ENCODE results near the gene ATP6V1C2. TPM values are rescaled to one million over a fixed set of nuclear protein-coding genes. Genes with fewer than 3 reads are reported as not detected.
A peak's percentile ranks its signal among the peaks of the same experiment; 100 is the strongest.

The ATP6V1C2 gene
- total and polyA plus RNA-seq, 2 experiments from 2014 or later = 0.14 to 2.1 TPM

DNA sequence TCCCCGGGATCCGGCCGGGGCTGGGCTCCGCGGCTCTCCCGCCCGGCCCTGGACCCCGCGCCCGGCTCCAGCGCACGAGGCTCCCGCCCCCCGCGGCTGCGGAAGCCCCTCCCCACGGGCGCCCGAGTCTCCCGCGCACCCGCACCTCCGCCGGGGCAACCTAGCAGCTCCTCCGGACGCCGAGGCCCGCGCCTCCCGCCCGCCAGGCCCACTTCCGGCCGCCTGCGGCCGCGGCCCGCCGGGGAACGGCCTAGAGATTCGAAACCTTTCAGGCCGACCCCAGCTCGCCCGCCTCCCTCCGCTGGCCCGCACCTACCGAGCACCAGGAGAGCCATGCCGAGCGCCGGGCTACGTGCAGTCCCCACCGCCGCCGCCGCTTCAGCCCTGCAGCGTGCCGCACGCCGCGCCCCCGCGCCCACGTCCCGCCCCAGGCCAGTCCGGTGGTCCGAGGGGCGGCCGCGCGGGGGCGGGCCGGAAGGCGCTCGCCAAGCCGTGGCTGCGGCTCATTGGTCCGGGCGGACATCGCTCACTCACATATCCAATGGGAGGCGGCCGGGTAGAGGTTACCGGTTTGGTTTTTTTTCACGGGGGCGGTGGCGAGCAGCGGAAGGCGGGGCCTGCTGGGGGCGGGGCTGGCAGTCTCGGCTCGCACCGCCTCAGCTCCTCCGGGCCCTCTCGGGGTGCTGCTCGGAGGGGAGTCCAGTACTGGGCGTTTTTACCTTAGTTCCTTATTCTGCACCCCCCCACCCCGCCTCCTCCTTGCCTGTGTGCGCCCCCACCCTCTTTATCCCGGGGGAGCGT, 91.1 kb downstream of the ATP6V1C2 start, which contains the start of gene PDIA6:
TSS of gene PDIA6 (minus strand) at position 424 of the 801 bp plus-strand sequence. CDS start at position 335, 89 bp downstream.
- H3F3A ChIP-seq (replicated peaks; ENCODE audit: low read depth) = peaks cover 10% of the 10 kb centered on the region; the same call in 1 of the 2 replicates
- Mint-ChIP-seq H3K4me1 (peaks cover 33% of the 10 kb centered on the region), H3K27me3 (ENCODE audit: insufficient read depth, low read depth, poor library complexity) (peaks cover 13% of the 10 kb centered on the region), H3K9me3 (no peaks in the 10 kb centered on the region), H3K4me3 (peak within 1 kb of the TSS; percentile 95), H3K27ac (peak within 1 kb of the TSS; percentile 96), H3K36me3 (ENCODE audit: low read depth) (peaks cover 11% of the 10 kb centered on the region)
- no peaks in the 10 kb centered on the region for H3K9me2 ChIP-seq (ENCODE audit: insufficient read depth)
- peak within 1 kb of the TSS; percentile 81; the same call in 1 of the 2 replicates for H3K27ac ChIP-seq (ENCODE audit: low read depth)
- no peaks in the 10 kb centered on the region for H3K27me3 ChIP-seq (ENCODE audit: insufficient read depth)
- no peak for TF ChIP-seq ZNF331 (CRISPR knock-in tag; IDR thresholded peaks at IDR 0.05; ENCODE audit: low read depth)
- TF ChIP-seq, protein P1, sequence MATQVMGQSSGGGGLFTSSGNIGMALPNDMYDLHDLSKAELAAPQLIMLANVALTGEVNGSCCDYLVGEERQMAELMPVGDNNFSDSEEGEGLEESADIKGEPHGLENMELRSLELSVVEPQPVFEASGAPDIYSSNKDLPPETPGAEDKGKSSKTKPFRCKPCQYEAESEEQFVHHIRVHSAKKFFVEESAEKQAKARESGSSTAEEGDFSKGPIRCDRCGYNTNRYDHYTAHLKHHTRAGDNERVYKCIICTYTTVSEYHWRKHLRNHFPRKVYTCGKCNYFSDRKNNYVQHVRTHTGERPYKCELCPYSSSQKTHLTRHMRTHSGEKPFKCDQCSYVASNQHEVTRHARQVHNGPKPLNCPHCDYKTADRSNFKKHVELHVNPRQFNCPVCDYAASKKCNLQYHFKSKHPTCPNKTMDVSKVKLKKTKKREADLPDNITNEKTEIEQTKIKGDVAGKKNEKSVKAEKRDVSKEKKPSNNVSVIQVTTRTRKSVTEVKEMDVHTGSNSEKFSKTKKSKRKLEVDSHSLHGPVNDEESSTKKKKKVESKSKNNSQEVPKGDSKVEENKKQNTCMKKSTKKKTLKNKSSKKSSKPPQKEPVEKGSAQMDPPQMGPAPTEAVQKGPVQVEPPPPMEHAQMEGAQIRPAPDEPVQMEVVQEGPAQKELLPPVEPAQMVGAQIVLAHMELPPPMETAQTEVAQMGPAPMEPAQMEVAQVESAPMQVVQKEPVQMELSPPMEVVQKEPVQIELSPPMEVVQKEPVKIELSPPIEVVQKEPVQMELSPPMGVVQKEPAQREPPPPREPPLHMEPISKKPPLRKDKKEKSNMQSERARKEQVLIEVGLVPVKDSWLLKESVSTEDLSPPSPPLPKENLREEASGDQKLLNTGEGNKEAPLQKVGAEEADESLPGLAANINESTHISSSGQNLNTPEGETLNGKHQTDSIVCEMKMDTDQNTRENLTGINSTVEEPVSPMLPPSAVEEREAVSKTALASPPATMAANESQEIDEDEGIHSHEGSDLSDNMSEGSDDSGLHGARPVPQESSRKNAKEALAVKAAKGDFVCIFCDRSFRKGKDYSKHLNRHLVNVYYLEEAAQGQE (IDR thresholded peaks at IDR 0.05; ENCODE audit: unreplicated experiment) = no peak
- peak; percentile 79 for TF ChIP-seq POLR2AphosphoS5 (IDR thresholded peaks at IDR 0.05; ENCODE audit: low read depth)
- no peak for TF ChIP-seq EZH2 (IDR thresholded peaks at IDR 0.05; ENCODE audit: low read depth, unreplicated experiment)
- TF ChIP-seq, protein P2, sequence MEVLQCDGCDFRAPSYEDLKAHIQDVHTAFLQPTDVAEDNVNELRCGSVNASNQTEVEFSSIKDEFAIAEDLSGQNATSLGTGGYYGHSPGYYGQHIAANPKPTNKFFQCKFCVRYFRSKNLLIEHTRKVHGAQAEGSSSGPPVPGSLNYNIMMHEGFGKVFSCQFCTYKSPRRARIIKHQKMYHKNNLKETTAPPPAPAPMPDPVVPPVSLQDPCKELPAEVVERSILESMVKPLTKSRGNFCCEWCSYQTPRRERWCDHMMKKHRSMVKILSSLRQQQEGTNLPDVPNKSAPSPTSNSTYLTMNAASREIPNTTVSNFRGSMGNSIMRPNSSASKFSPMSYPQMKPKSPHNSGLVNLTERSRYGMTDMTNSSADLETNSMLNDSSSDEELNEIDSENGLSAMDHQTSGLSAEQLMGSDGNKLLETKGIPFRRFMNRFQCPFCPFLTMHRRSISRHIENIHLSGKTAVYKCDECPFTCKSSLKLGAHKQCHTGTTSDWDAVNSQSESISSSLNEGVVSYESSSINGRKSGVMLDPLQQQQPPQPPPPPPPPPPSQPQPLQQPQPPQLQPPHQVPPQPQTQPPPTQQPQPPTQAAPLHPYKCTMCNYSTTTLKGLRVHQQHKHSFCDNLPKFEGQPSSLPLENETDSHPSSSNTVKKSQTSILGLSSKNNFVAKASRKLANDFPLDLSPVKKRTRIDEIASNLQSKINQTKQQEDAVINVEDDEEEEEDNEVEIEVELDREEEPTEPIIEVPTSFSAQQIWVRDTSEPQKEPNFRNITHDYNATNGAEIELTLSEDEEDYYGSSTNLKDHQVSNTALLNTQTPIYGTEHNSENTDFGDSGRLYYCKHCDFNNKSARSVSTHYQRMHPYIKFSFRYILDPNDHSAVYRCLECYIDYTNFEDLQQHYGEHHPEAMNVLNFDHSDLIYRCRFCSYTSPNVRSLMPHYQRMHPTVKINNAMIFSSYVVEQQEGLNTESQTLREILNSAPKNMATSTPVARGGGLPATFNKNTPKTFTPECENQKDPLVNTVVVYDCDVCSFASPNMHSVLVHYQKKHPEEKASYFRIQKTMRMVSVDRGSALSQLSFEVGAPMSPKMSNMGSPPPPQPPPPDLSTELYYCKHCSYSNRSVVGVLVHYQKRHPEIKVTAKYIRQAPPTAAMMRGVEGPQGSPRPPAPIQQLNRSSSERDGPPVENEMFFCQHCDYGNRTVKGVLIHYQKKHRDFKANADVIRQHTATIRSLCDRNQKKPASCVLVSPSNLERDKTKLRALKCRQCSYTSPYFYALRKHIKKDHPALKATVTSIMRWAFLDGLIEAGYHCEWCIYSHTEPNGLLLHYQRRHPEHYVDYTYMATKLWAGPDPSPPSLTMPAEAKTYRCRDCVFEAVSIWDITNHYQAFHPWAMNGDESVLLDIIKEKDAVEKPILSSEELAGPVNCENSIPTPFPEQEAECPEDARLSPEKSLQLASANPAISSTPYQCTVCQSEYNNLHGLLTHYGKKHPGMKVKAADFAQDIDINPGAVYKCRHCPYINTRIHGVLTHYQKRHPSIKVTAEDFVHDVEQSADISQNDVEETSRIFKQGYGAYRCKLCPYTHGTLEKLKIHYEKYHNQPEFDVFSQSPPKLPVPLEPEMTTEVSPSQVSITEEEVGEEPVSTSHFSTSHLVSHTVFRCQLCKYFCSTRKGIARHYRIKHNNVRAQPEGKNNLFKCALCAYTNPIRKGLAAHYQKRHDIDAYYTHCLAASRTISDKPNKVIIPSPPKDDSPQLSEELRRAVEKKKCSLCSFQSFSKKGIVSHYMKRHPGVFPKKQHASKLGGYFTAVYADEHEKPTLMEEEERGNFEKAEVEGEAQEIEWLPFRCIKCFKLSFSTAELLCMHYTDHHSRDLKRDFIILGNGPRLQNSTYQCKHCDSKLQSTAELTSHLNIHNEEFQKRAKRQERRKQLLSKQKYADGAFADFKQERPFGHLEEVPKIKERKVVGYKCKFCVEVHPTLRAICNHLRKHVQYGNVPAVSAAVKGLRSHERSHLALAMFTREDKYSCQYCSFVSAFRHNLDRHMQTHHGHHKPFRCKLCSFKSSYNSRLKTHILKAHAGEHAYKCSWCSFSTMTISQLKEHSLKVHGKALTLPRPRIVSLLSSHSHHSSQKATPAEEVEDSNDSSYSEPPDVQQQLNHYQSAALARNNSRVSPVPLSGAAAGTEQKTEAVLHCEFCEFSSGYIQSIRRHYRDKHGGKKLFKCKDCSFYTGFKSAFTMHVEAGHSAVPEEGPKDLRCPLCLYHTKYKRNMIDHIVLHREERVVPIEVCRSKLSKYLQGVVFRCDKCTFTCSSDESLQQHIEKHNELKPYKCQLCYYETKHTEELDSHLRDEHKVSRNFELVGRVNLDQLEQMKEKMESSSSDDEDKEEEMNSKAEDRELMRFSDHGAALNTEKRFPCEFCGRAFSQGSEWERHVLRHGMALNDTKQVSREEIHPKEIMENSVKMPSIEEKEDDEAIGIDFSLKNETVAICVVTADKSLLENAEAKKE (CRISPR knock-in tag; IDR thresholded peaks at IDR 0.05) = no peak
- peak; percentile 83 for TF ChIP-seq CREB1 (CRISPR knock-in tag; IDR thresholded peaks at IDR 0.05; ENCODE audit: low read depth)
- TF ChIP-seq, protein P3, sequence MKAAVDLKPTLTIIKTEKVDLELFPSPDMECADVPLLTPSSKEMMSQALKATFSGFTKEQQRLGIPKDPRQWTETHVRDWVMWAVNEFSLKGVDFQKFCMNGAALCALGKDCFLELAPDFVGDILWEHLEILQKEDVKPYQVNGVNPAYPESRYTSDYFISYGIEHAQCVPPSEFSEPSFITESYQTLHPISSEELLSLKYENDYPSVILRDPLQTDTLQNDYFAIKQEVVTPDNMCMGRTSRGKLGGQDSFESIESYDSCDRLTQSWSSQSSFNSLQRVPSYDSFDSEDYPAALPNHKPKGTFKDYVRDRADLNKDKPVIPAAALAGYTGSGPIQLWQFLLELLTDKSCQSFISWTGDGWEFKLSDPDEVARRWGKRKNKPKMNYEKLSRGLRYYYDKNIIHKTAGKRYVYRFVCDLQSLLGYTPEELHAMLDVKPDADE (IDR thresholded peaks at IDR 0.05) = peak; percentile 41; the same call in 1 of the 2 replicates
- TF ChIP-seq ZNF114 (CRISPR knock-in tag; IDR thresholded peaks at IDR 0.05) = no peak
- no peak for TF ChIP-seq EZH2phosphoT487 (IDR thresholded peaks at IDR 0.05; ENCODE audit: unreplicated experiment)
- TF ChIP-seq NANOG (IDR thresholded peaks at IDR 0.05; ENCODE audit: borderline replicate concordance) = no peak
- no peaks in the 10 kb centered on the region; the same call in 1 of the 2 replicates for H3K36me3 ChIP-seq (ENCODE audit: insufficient read depth)
- no peak within 1 kb of the TSS for H2AFZ ChIP-seq
- ATAC-seq (peak; percentile 93), DNase-seq (ENCODE audit: low spot score) (peak; percentile 98)
- H3K4me2 ChIP-seq = peak within 1 kb of the TSS; percentile 87
- peak within 1 kb of the TSS; percentile 73 for H3K4me3 ChIP-seq
- peaks cover 49% of the 10 kb centered on the region for H3K79me2 ChIP-seq (replicated peaks; ENCODE audit: insufficient read depth)
- H3K4me1 ChIP-seq (ENCODE audit: insufficient read depth) = peaks cover 30% of the 10 kb centered on the region
- H4K20me1 ChIP-seq (replicated peaks; ENCODE audit: insufficient read depth) = peaks cover 37% of the 10 kb centered on the region
